ENCODE measurements around the gene BAHCC1. TPM values are rescaled to one million over a fixed set of nuclear protein-coding genes. Genes with fewer than 3 reads are reported as not detected.

BAHCC1 gene
- total and polyA plus RNA-seq, 2 of the 8 experiments (the other 6 are each of a cell fraction or from before 2014, with no cell fraction given), result 0.26 to 0.58 TPM

GRCh38 chr17:81418710-81419318 is 23.6 kb downstream of the BAHCC1 start:
- DNase-seq (ENCODE audit: low read depth in 1 of 2, low spot score in 2 of 2), result no peak
- Histone ChIP-seq H3K27me3 (replicated peaks in 1 of 4; ENCODE audit: control insufficient read depth in 3 of 4, extremely low read depth in 1 of 4, insufficient read depth in 3 of 4, low read length in 3 of 4) (no peaks in the 10 kb centered on the region; a peak in 2 of 7 replicates), H3K9me3 (ENCODE audit: insufficient read depth in 2 of 2, low read depth in 1 of 2, low read length in 1 of 2) (no peaks in the 10 kb centered on the region), H3K36me3 (ENCODE audit: control insufficient read depth in 2 of 4, insufficient read depth in 4 of 4, low read length in 3 of 4) (no peaks in the 10 kb centered on the region), H3K23me2 (ENCODE audit: low read depth, low read length) (peaks cover 2% of the 10 kb centered on the region; the same call in 1 of the 2 replicates), H3K4me2 (ENCODE audit: insufficient read depth in 1 of 2, low read depth in 2 of 2, low read length in 2 of 2) (peak overlapping the region in 1 of 2 experiments; percentile 50; a peak in 2 of 4 replicates), H4K8ac (ENCODE audit: extremely low read depth, insufficient read depth, low read length) (peak overlapping the region; percentile 9), H4K91ac (replicated peaks; ENCODE audit: insufficient read length, low read length) (peak overlapping the region; percentile 34), H2BK15ac (ENCODE audit: low read length) (peak overlapping the region; percentile 94), H2BK20ac (ENCODE audit: low read length) (no peak overlapping the region), H3K79me1 (ENCODE audit: low read depth, low read length) (no peaks in the 10 kb centered on the region), H3K14ac (ENCODE audit: insufficient read length) (no peak overlapping the region), H3K9ac (replicated peaks in 1 of 4; ENCODE audit: extremely low read depth in 1 of 4, low read depth in 3 of 4, low read length in 3 of 4) (no peak overlapping the region), H3K79me2 (ENCODE audit: control insufficient read depth in 1 of 2, insufficient read depth in 2 of 2, low read length in 2 of 2) (no peaks in the 10 kb centered on the region), H3K23ac (ENCODE audit: insufficient read length) (no peak overlapping the region), H4K20me1 (replicated peaks in 1 of 2; ENCODE audit: control insufficient read depth in 1 of 2, insufficient read depth in 2 of 2, low read length in 2 of 2) (peaks cover 0 to 4% of the 10 kb centered on the region in 2 experiments), H3K4me1 (replicated peaks in 1 of 4; ENCODE audit: control insufficient read depth in 3 of 4, insufficient read depth in 4 of 4, low read length in 3 of 4) (peaks cover 0 to 16% (median 9%) of the 10 kb centered on the region in 4 experiments; a peak in 6 of 7 replicates), H2BK12ac (ENCODE audit: low read depth, low read length) (peak overlapping the region; percentile 13; the same call in 1 of the 2 replicates), H4K5ac (ENCODE audit: insufficient read length, low read depth, low read length) (no peak overlapping the region), H2BK120ac (replicated peaks; ENCODE audit: low read depth, low read length) (no peak overlapping the region), H3K18ac (ENCODE audit: extremely low read depth, low read length) (no peak overlapping the region), H2AFZ (ENCODE audit: low read length) (no peak overlapping the region), H3K4ac (replicated peaks; ENCODE audit: insufficient read length, low read depth, low read length) (no peak overlapping the region), H3K4me3 (ENCODE audit: extremely low read depth in 1 of 4, insufficient read depth in 2 of 4, low read depth in 3 of 4, low read length in 4 of 4) (no peak overlapping the region), H2BK5ac (ENCODE audit: low read depth, low read length) (0 out of 2 replicates have a peak overlapping the region, but pooled peaks have one; percentile 60), H2AK5ac (ENCODE audit: low read depth, low read length) (no peak overlapping the region), H3K27ac (ENCODE audit: low read depth, low read length) (no peak overlapping the region), H3K56ac (replicated peaks; ENCODE audit: insufficient read length, low read depth, low read length) (no peak overlapping the region)
- ChIA-PET POLR2A (ENCODE audit: partially characterized antibody) (interaction anchor here (0.6 to 1.0 kb wide), 3 partner anchors 34 to 134 kb away, joined by 3 to 5 read pairs (median 4); partner anchors contain the start of gene FAAP100), CTCF (ENCODE audit: partially characterized antibody) (interaction anchor here (1.0 to 6.9 kb wide), 4 partner anchors 10 to 130 kb away, joined by 4 to 31 read pairs (median 12); no protein-coding TSS in a partner anchor)
- FAIRE-seq, result no peak
- 72% methylated on average over 13 of the region's 14 CpGs; no CpG with 5 or more reads in 1 of the 2 experiments for WGBS, 2 experiments (ENCODE audit: extremely low coverage in 1 of 2, insufficient coverage in 1 of 2, insufficient read length in 1 of 2, insufficient replicate concordance in 2 of 2, low coverage in 1 of 2, low lambda C conversion rate in 2 of 2, missing lambda C conversion rate in 1 of 2)
- TF ChIP-seq TBP (IDR thresholded peaks at IDR 0.05; ENCODE audit: low read depth, low read length) (no peak), EZH2 (IDR thresholded peaks at IDR 0.05; ENCODE audit: low read depth, low read length, severe bottlenecking) (no peak), SIRT6 (IDR thresholded peaks at IDR 0.05; ENCODE audit: low read length) (no peak), TCF12 (IDR thresholded peaks at IDR 0.05; ENCODE audit: low read depth, low read length) (no peak)

All from H1 (cell line).